ENCODE results near the gene CFAP45.
A peak's percentile ranks its signal among the peaks of the same experiment; 100 is the strongest.

The CFAP45 gene

DNA sequence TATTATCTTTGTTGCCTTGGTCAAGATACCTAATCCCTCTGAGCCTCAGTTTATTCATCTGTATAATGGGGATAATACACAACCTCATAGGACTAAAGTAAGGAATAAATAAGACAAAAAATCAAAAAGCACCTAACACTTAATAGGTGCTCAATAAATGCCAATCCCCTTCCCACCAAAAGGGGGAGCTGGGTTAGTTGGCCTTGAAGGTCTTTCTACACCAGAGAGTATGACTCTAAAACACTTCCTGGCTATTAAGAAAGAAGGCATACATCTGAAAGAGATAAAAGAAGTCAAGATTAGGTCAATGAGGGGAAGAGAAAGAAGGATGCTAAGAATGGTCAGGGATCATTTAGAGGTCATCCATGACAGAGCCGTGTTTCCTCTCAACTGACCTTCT is 48.6 kb downstream of the CFAP45 start:
- no peak for DNase-seq (ENCODE audit: low spot score)

DNA sequence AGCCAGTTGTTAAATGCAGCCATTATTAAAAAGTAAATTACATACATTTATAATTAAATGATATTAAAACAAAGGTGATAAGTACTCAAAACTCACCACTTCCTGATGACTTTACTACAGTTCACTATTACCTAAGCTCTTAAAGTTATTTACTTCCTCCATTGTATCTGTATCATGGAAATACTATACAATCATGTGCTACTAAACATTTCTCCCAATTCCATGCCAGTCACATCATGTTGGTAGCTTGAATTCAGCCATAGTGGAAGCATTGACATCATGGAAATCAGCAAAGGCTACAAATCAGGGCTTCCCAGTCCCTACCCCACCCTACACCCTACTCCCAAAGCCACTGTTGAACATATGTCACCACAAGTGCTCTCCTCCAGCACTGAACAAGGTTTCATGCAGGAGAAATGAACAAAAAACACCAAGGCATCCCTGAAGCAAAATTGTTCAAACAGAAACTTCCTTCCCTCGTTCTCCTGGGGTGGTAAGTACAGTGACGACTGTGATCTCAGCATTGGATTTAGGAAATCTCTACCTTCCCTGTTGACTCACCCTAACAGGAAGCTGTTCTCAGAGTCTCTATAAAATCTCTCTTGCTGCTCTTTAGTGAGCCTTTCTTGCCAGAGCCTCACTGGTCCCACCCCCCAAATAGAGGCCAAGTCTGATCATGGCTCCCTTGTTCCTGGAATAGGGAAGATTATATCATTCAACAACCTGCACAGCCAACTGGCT is 50.2 kb downstream of the CFAP45 start:
- no peak for DNase-seq (ENCODE audit: low spot score)

DNA sequence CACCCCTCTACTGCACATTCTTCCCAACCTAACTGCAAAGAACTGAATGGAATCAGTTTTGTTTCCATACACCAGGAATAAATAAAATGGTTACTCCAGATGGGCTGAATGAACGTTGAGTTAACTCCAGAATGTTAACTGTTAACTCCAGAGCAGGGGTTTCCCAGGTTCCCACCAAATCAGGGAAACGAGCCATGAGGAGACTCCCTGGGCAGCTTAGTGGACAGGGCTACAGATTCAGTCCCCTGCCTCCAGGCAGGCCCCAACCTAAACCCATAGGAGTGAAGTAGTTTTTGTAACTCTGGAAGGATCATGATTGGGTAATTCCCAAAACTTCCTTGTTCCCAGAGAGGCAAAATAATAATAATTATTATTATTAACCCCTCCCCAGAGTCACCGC is 51.6 kb downstream of the CFAP45 start:
- DNase-seq (ENCODE audit: low spot score) = no peak

DNA sequence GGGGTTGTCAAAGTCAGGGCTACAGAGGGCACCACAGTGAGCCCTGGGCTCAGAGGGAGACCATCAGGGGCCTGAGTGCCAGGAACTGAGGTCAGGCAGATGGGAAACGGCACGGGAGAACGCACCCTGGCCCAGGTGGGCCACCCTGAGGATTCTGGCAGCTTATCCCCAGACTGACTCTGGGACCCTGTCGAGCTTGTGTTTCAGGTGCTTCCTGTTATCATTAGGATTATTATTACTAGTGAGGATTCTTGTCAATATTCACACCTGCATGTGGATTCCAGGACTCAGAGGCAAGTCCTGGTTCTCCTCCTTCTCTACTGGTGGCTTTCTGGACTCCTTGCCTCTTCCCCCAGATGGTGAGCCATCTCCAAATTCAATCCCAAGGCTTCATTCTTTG is 52.7 kb downstream of the CFAP45 start:
- DNase-seq (ENCODE audit: low spot score) = no peak

DNA sequence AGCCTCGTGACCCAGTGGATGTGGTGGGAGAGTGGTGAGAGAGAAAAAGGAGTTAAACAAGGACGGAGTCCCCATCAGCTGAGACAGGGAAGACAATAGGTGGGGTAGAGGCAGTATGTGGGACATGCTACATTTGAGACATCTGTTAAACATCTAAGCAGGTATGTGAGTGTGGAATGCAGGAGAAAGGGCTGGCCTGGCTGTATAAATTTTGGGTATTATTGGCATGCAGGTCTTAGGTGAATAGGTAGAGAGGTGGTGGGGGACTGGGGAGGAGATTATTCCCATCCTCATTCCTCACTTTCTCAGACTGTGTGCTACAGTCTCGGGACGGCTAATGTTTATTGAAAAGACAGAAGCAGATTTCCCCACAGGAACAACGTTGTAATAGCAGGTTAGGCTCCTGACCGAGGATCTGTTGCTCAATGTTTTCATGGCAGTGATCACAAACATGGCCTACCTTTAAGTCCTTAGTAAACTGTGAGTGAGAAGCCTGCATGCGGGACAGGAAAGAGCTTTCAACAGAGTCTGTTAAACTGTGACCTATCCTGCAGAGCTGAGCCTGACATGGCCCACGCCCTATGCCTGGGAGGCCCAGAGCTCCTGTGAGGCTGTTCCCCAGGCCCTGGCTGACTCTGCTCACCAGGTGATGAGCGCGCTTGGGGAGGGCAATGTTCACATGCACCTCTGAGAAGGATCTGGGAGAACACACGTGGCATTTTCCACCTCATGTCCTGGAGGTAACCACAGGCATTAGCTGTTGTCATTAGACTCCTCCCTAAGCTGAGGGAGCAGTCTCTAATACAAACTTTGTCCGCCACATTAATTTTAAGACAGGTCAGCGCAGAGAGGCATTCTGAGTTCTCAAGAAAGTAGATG is 54.0 kb downstream of the CFAP45 start:
- DNase-seq (ENCODE audit: low spot score) = no peak

DNA sequence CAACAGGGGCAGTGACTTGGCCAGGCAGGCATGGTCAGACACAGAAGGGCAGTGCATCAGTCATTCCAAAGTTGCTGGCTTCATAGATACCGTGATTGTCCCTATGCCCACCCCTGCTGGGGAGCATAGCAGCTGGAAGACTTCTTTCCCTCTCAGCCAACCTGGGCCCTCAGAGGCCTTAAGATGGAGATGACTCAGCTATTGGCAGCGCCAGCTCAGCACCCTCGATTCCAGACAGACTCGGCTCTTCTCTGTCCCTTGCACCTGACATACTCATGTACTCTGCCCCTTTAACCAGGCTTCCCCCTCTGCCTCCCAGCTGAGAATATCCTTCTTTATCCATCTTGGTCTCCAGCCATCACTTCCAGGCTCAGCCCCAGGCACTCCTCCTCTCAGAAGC is 56.5 kb downstream of the CFAP45 start:
- DNase-seq (ENCODE audit: low spot score) = no peak

DNA sequence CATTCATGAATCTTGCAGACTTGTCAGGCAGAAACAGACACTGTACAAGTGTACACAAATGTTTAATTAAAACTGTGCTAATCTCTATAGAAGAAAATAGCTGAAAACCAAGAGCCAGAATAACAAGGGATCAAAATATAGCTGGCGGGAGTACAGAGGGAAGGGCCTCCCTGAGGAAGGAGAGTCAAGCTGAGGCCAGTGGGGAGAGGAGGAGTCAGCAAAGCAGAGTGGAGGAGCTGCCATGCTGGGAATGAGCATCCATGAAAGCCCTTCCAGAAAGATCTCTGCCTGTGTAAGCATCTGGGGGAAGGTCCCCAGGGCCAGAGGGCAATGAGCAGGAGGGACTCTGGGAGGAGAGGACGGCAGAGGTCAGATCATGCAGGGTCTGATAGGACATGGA is 58.2 kb downstream of the CFAP45 start:
- DNase-seq (ENCODE audit: low spot score) = no peak

DNA sequence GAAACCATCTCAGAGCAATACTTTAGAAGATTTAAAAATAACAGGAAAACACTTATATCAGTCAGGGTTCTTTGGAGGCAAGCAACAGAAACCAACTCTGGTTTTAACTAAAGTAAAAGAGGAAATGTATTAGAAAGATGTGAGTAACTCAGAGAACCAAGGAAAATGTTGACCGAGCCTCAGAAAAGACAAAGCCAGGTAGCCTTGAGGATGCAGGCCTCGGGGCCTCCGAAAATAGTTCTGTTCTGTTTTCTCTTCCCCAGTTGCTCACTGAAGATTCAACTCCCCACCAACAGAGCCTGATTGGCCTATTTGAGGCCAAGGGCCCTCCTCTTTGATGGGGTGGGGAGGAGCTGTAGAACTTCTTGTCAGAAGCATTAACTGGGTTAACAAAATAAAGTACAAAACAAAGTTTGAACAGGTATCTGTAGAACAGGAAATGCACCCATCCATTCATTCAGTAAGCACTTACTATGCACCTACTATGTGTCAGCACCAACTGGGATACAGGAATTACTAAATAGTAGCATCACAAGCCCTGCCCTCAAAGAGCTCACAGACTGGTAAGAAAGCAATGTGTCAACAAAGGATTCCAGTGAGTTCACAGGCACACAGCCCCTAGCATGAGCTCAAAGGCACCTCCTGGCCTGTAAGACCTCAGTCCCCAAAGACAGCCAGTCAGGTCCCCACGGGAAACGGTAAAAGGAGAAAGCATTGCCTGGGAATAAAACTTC is 60.7 kb downstream of the CFAP45 start:
- DNase-seq (ENCODE audit: low spot score) = no peak

DNA sequence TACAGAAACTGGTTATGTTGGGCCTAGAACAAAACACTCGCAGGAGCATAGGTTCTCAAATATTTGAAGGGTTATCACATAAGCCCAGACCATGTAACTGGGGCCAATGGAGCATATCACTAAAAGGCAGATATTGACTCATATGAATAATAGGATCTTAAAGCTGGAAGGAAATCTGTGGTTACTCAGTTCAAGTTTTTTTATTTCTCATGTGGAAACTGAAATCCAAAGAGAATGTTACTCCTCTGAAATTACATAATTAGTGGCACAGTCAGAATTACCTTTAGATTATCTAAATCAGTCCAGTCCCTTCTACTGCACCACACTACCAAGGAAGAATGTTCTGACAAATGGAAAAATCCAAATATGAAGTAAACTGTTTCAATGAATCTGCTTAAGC is 61.2 kb downstream of the CFAP45 start:
- DNase-seq (ENCODE audit: low spot score) = no peak

DNA sequence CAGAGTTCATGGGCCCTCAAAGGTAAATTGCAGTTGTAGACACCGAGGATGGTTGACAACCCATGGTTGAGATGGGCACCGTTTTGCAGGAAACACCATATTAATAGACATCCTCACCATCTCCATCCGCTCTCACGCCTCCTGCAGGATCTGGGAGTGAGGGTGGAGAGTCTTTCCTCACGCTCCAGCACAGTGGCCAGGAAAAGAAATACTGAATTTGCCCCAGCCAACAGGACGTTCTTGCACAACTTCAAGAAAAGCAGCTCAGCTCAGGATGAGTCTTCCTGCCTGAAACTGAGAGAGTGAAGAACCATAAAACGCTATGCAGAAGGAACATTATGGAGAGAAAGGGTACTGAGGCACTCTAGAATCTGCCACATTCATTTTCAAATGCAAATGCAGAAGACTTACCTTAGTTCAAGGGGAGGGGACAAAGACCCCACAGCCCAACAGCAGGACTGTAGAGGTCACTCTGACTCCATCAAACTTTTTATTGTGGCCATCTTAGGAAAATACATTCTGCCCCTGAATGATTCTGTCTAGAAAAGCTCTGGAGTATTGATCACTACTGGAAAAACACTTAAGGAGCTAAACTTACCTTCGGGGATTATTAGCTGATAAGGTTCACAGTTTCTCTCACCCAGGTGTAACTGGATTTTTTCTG is 64.0 kb downstream of the CFAP45 start:
- no peak for DNase-seq (ENCODE audit: low spot score)

DNA sequence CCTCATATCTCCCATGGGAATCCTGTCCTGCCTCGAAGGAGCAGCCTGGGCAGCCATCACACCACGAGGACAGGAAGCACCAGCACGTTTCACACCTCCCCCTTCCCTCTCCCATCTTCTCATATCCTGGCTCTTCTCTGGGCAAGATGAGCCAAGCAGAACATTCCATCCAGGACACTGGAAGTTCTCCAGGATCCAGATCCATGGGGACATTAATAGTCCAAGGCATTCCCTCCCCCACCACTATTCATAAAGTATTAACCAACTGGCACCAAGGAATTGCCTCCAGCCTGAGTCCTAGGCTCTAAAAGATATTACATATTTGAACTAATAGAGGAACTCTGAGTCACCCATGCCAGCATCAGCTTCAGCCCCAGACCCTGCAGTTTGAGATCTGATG is 64.6 kb downstream of the CFAP45 start:
- DNase-seq (ENCODE audit: low spot score) = no peak

DNA sequence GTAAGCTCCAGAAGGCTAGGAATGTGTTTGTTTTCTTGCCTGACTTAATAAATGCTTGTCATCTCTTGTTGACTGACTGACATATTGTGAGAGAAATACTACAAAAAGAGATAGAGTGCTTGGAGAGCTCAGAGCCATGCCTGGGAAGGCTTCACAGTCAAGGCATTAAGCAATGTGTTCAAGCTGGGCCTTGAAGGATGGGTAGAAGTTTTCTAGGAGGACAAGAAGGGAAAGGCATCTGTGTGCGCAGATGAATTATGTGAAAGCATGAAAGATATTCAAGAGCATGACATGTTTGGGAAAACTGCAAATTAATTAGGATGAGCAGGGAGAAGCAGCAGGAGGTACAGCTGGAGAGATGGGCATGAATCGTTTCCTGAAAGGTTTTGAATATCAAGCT is 67.7 kb downstream of the CFAP45 start:
- no peak for DNase-seq (ENCODE audit: low spot score)

DNA sequence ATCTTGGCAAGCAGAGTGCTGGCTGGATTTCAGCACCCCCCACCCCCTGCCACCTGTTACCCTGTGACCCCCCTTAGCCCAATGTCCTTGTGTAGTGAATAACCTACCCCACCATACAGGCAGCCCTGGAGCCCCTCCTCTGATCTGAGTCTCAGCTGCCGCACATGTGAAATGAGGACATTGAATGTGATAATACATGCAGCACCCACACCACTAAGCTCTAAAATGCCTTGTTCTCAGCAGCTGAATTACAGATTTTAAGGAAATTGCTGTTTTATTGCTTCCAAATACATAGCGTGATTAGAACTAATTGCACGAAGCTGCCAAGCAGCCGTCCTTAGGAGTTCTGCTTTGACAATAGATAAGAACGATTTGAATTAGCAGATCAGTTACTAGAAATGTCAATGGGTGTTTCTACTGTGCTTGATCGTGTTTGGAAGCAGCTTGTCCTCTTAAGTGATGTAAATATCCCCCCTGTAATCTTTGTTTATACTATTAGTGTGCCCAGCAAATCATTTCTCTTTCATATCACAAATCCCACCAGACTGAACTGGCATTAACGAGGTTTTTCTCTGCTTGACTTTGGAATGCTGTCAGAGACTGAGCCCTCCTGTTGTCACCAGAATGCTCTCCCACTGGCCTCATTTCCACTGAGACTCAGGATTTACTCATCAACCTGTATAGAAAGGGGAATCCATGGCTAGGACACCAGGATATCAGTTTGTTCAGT is 68.4 kb downstream of the CFAP45 start:
- no peak for DNase-seq (ENCODE audit: low spot score)

DNA sequence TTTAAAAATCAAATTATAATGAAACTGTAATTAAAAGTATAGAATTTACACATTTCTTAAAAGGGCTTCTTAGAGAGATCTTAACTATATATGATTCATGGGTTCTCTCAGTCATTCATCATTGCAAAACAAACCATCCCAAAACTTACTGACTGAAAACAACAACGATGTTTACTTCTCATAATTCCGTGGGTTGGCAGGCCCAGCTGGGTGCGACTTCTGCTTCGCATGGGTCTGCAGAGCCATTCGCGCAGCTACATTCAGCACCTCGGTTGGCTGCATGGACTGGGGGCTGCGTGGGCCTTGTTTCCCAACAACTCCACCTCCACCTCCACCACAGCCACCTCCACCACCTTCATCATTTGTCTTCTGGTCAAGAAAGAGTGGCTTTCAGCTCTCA is 69.2 kb downstream of the CFAP45 start:
- DNase-seq (ENCODE audit: low spot score) = no peak

DNA sequence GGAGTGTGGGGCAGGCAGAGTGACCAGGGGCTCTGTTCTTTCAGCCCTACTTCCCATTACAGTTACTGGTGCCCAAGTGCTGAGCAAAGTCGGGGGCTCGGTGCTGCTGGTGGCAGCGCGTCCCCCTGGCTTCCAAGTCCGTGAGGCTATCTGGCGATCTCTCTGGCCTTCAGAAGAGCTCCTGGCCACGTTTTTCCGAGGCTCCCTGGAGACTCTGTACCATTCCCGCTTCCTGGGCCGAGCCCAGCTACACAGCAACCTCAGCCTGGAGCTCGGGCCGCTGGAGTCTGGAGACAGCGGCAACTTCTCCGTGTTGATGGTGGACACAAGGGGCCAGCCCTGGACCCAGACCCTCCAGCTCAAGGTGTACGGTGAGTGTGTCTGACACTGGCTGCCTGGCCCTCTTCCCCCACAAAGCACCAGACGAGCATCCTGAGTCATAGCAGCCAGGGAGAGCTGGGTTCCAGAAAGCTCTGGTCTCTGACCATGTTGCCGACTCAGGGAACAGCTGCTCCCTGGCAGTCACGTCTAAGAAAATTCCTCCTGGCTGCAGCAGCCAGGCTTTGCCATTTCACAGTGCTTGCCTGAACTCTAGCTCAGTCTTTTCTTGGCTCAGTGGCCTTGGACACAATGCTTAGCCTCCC is 70.0 kb downstream of the CFAP45 start:
- peak; percentile 66 for DNase-seq (ENCODE audit: low spot score)

DNA sequence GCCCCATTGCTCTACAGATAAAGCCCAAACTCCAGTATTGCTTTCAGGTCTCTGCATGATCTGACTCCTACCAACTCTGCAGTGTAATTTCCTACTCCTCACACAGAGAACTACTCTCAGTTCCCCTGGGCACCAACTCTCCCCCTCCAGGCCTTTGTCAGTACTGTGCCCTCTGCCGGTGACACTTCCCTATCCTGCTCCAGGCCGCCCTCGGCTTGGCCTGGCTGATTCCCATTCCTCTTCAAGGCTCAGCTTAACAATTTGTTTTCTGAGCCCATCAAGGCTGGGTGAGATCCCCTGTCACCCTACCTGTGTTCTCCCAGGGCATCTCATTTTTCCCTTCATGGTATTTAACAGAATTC is 70.7 kb downstream of the CFAP45 start:
- no peak for DNase-seq (ENCODE audit: low spot score)

DNA sequence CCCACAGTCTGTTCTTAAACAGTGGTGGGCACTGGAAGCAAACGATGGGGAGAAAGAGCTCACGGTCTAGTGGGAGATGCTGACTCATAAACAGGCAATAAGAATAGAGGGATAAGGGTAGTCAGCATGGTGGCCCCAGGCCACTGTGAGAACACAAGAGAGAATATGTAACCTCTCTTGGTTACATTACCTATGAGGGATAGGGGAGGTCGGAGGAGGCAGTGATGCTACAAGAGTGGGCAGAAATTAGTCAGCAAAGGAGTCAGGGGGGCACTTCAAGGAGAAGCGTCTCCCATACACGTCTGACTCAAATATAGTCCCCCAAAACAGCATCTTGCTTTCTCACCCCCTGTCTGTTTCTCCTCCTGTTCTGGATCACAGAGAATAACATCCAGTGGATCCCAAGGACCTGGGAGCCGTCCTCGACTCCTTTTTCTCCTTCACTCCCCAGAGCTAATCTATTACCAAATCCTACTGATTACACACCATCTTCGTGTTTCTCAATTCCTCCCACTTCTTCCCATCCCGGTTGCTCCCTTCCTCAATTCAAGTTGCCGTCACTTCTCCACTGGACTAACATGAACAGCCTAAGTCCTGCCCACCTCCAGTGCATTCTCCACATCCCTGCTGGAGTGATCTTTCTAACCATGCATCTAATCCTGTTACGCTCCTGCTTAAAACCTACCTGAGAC is 71.2 kb downstream of the CFAP45 start:
- no peak for DNase-seq (ENCODE audit: low spot score)

DNA sequence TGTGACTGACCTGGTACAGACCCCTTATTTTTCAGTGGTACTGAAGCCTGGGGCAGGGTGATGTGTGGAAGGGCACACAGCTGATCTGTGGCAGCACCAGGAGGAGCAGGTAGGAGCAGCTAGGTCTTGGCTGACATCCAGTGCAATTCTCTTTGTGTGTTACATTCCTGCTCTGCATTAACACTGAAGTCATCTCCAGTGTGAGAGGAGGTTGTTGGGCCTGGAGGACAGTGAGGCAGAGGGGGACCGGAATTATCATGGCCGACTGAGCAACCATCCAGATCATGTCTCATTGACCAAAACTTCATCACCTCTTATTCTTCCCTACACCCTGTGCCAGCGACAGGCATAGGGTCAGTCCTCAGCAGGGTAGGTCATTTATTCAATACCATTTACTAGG is 71.8 kb downstream of the CFAP45 start:
- DNase-seq (ENCODE audit: low spot score) = no peak

DNA sequence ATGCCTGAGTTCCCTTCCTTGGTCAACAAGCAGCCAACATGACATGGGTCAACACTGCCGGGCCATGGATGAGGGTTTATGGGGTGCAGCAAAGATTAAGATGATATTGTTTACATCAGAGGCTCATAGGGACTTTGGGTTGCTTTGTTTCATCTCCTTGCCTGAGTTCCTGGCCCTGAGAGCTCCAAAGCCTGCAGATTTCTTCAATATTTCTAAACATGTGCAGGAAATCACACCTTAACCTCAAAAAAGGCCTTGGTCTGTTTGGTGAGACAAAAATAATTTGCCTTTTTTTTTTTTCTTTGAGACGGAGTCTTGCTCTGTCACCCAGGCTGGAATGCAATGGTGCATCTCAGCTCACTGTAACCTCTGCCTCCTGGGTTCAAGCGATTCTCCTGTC is 72.4 kb downstream of the CFAP45 start:
- DNase-seq (ENCODE audit: low spot score) = no peak

DNA sequence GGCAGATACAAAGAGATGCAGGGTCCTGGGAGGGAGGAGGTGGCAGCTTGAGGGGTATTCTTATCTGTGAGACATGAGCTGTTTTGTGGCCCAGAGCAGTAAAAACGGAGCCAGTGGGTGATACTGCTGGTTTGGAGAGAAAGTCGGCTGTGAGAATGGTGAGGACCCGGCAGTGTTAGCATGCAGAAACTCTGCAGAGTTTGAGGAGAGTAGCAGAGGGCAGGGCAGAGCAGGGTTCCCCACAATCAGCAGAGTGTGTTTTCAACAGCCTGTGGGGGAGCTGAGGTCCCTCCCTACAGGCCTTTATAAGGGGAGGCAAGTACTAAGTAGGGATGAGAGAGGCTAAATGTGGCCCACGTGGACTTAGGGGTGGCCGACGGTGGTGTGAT is 72.9 kb downstream of the CFAP45 start:
- no peak for DNase-seq (ENCODE audit: low spot score)
